IMR-90 (cell line): ENCODE data around the gene POLE4. TPM values are rescaled to one million over a fixed set of nuclear protein-coding genes. Genes with fewer than 3 reads are reported as not detected.

ENCODE experiments used
- ATAC-seq: fragments of 200-7000 bp; cut with Tn5 transposase; 2 replicates; pipeline ENCODE4 v1.9.1; 2020; ENCODE audit warnings: low read depth, mild to moderate bottlenecking, moderate library complexity
- BruUV-seq: library from RNA; stranded (reverse); fragments of 400-500 nt; replicated peaks from 2 replicates; lab custom pipeline; 2021; lab: Mats Ljungman, UMichigan
- CTCF ChIA-PET: fragments of 300-600 bp; formaldehyde crosslinking; extraction: SDS; loops from one replicate; lab custom pipeline; 2021; ENCODE audit warnings: antibody characterized with exemption; lab: Yijun Ruan, JAX
- POLR2A ChIA-PET: fragments of 300-600 bp; sonication (Branson Sonifier 250); formaldehyde crosslinking; loops from one replicate; lab custom pipeline; 2022; ENCODE audit warnings: antibody characterized with exemption; ENCODE audit not compliant: unreplicated experiment; lab: Charles Lee
- DNase-seq: peaks from one replicate; pipeline ENCODE4 v3.0.0; 2013
- H2AFZ ChIP-seq: replicated peaks from 2 replicates; pipeline ENCODE3; 2013; ENCODE audit warnings: low read length, mild to moderate bottlenecking; ENCODE audit not compliant: poor library complexity
- H2AK5ac ChIP-seq: 2 replicates; pipeline ENCODE4 v1.6.1; 2013; ENCODE audit warnings: low read depth, low read length, inconsistent platforms
- H2AK9ac ChIP-seq: replicated peaks from 2 replicates; pipeline ENCODE3; 2013; ENCODE audit warnings: mild to moderate bottlenecking, low read depth, low read length, moderate library complexity; ENCODE audit not compliant: poor library complexity
- H2BK120ac ChIP-seq: 2 replicates; pipeline ENCODE4 v1.6.1; 2013; ENCODE audit warnings: low read depth, low read length, inconsistent platforms
- H2BK15ac ChIP-seq: 3 replicates; pipeline ENCODE4 v1.6.1; 2013; ENCODE audit warnings: low read depth, low read length, inconsistent platforms
- H2BK20ac ChIP-seq: 2 replicates; pipeline ENCODE4 v1.6.1; 2013; ENCODE audit warnings: low read depth, mild to moderate bottlenecking, inconsistent platforms, low read length, moderate library complexity
- H2BK5ac ChIP-seq: 2 replicates; pipeline ENCODE4 v1.6.1; 2013; ENCODE audit warnings: mild to moderate bottlenecking, low read depth, low read length, inconsistent platforms; ENCODE audit not compliant: poor library complexity, severe bottlenecking
- H3K14ac ChIP-seq: replicated peaks from 2 replicates; pipeline ENCODE4 v1.6.1; 2013; ENCODE audit warnings: low read depth, low read length, inconsistent platforms
- H3K18ac ChIP-seq: 2 replicates; pipeline ENCODE4 v1.6.1; 2013; ENCODE audit warnings: low read depth, low read length, control low read depth
- H3K23ac ChIP-seq: 2 replicates; pipeline ENCODE4 v1.6.1; 2013; ENCODE audit warnings: low read depth, low read length, inconsistent platforms
- H3K27ac ChIP-seq: 2 replicates; pipeline ENCODE4 v1.5.1; 2013; ENCODE audit warnings: mild to moderate bottlenecking, control low read depth, low read length; ENCODE audit not compliant: insufficient read depth
- H3K27me3 ChIP-seq: 2 replicates; pipeline ENCODE4 v1.6.1; 2013; ENCODE audit warnings: low read length; ENCODE audit not compliant: control insufficient read depth, insufficient read depth
- H3K36me3 ChIP-seq: 2 replicates; pipeline ENCODE4 v1.6.1; 2013; ENCODE audit warnings: low read length, mixed read lengths; ENCODE audit not compliant: control insufficient read depth, insufficient read depth
- H3K4ac ChIP-seq: 2 replicates; pipeline ENCODE4 v1.6.1; 2013; ENCODE audit warnings: low read depth, low read length, inconsistent platforms
- H3K4me1 ChIP-seq: 2 replicates; pipeline ENCODE4 v1.6.1; 2013; ENCODE audit warnings: low read length, mixed read lengths; ENCODE audit not compliant: control insufficient read depth, insufficient read depth
- H3K4me2 ChIP-seq: 2 replicates; pipeline ENCODE4 v1.6.1; 2013; ENCODE audit warnings: low read depth, mild to moderate bottlenecking, control low read depth, low read length, moderate library complexity
- H3K4me3 ChIP-seq: 2 replicates; pipeline ENCODE4 v1.5.1; 2013; ENCODE audit warnings: low read depth, mild to moderate bottlenecking, control low read depth, low read length, moderate library complexity; ENCODE audit not compliant: insufficient read depth
- H3K56ac ChIP-seq: 2 replicates; pipeline ENCODE4 v1.6.1; 2013; ENCODE audit warnings: low read length, inconsistent platforms; ENCODE audit not compliant: insufficient read depth; ENCODE audit errors: extremely low read depth
- H3K79me1 ChIP-seq, 2 experiments: 2 replicates each; pipeline ENCODE4 v1.6.1; 2013; ENCODE audit warnings: low read length in 2 of 2, inconsistent platforms in 1 of 2, low read depth in 1 of 2
- H3K9ac ChIP-seq: 2 replicates; pipeline ENCODE4 v1.6.1; 2013; ENCODE audit warnings: low read depth, low read length, control low read depth
- H3K9me1 ChIP-seq: 2 replicates; pipeline ENCODE4 v1.6.1; 2013; ENCODE audit warnings: low read length, inconsistent platforms; ENCODE audit not compliant: insufficient read depth
- H3K9me3 ChIP-seq: 2 replicates; pipeline ENCODE4 v1.6.1; 2013; ENCODE audit warnings: low read length; ENCODE audit not compliant: control insufficient read depth, insufficient read depth
- H4K20me1 ChIP-seq: 2 replicates; pipeline ENCODE4 v1.6.1; 2013; ENCODE audit warnings: low read length, inconsistent platforms; ENCODE audit not compliant: insufficient read depth
- H4K5ac ChIP-seq: 2 replicates; pipeline ENCODE4 v1.6.1; 2013; ENCODE audit warnings: mild to moderate bottlenecking, low read depth, low read length, control low read depth
- H4K8ac ChIP-seq, 2 experiments: 2 replicates each; pipeline ENCODE4 v1.6.1; 2013; ENCODE audit warnings: low read depth in 2 of 2, low read length in 2 of 2, control low read depth in 1 of 2, inconsistent platforms in 1 of 2
- H4K91ac ChIP-seq: 2 replicates; pipeline ENCODE4 v1.6.1; 2013; ENCODE audit warnings: low read depth, low read length, inconsistent platforms; ENCODE audit not compliant: insufficient read depth
- ELK1 ChIP-seq: fragments of 150-350 bp; IDR thresholded peaks from 2 replicates; pipeline ENCODE4 v1.6.1; 2016; ENCODE audit warnings: low read depth, mild to moderate bottlenecking, low read length, moderate library complexity, borderline replicate concordance
- MXI1 ChIP-seq: IDR thresholded peaks from 2 replicates; pipeline ENCODE4 v1.6.1; 2012; ENCODE audit warnings: low read depth, mild to moderate bottlenecking, low read length, moderate library complexity, borderline replicate concordance
- SMC3 ChIP-seq: fragments of 150-350 bp; IDR thresholded peaks from 2 replicates; pipeline ENCODE4 v1.6.1; 2016; ENCODE audit warnings: low read depth, mild to moderate bottlenecking, antibody characterized with exemption, low read length, moderate library complexity
- WGBS, 2 experiments: methylation state at CpG; one replicate each; pipeline versions ENCODE4 v1.1.5 to v1.1.7; 2013; ENCODE audit warnings: missing lambda C conversion rate in 2 of 2; ENCODE audit not compliant: insufficient read length in 1 of 2; ENCODE audit errors: extremely low coverage in 2 of 2; 5-methylcytosine and 5-hydroxymethylcytosine counted together
- dilution Hi-C: fragments of 300-500 bp; cut with HindIII; formaldehyde crosslinking; loops from one replicate; pipeline ENCODE4 v1.14.3; 2018; ENCODE audit warnings: low sequenced_read_pairs; ENCODE audit not compliant: unreplicated experiment
- in situ Hi-C: fragments of 300-500 bp; cut with MboI; formaldehyde crosslinking; loops from 3 replicates; pipeline ENCODE4 v1.14.3; 2019; ENCODE audit warnings: low sequenced_read_pairs, inconsistent platforms, mixed read lengths
- intact Hi-C: fragments of 100-400 bp; cut with micrococcal nuclease; formaldehyde crosslinking; loops from 2 replicates; pipeline ENCODE4 v1.10.0; 2022
- polyA plus RNA-seq, 3 experiments: library from polyadenylated mRNA; depleted of rRNA; stranded (reverse); fragments of >200 nt; gene quantifications; 2 replicates each; pipeline ENCODE4 v1.2.3, GENCODE V29; 2012; ENCODE audit warnings: low replicate concordance in 1 of 3
- total RNA-seq: library from RNA; depleted of rRNA; stranded (reverse); fragments of >200 nt; gene quantifications from 2 replicates; pipeline ENCODE4 v1.2.3, GENCODE V29; 2012

Gene POLE4
- total and polyA plus RNA-seq, 2 of the 4 experiments (the other 2 are of a cell fraction) = 9.0 to 23.9 TPM

DNA sequence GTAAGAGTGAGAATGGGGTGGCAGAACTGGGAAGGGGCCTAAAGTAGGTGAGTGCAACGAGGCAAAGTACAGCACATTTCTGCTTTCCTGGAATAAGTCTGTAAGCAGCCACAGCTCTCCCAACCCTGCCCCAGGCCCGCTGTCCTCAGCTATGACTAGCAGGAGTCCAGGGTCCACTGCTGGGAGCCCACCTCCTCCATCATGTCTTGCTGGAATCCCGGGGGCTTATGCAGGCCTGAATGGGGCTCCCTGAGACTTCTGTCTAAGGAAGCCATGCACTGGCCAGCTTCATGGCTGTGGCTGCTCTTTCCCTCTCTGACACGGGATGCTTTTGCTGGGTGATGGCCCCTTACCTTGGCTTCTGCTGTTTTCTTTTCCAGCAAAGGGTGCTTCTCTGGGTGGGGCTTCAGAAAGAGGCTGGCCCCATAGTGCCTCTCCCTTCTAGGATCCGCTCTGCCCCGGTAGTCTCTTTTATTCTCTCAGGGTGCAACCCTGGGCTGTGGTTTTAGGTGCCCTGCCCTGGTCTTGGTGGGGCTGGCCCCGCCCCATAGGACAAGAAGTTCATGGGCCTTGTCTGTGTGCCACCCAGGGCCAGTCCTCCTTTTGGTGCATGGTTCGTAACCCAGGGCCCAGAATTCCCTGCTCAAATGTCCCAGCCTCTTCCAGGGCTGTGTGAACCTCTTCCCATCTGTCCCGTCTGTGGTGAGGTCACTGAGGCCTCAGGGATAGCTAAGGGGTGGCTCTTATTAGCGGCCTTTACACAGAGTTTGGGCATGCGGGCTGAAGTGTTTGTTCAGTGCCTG lies 33.8 kb upstream of the POLE4 start:
- no peaks in the 10 kb centered on the region for H3K27me3 ChIP-seq
- H2BK120ac ChIP-seq = no peak overlapping the region
- CTCF ChIA-PET = interaction anchor here (0.9 kb wide), 1 partner anchor 10 kb away, joined by 3 read pairs; no protein-coding TSS in a partner anchor
- no peaks in the 10 kb centered on the region for H3K9me3 ChIP-seq
- H3K14ac ChIP-seq = no peak overlapping the region
- H2AFZ ChIP-seq = no peak overlapping the region
- peaks cover 0 to 6% of the 10 kb centered on the region in 2 experiments; a peak in 1 of 4 replicates for H3K79me1 ChIP-seq
- H3K4me2 ChIP-seq = no peak overlapping the region
- H2BK5ac ChIP-seq = no peak overlapping the region
- H3K9ac ChIP-seq = no peak overlapping the region
- no peak for DNase-seq
- H4K5ac ChIP-seq = no peak overlapping the region
- dilution Hi-C loops = no loop called here
- no peaks in the 10 kb centered on the region for H4K20me1 ChIP-seq
- H3K4me3 ChIP-seq = no peak overlapping the region
- BruUV-seq = no TSS peak
- no peaks in the 10 kb centered on the region for H3K9me1 ChIP-seq
- no peak for ATAC-seq
- H3K56ac ChIP-seq = no peak overlapping the region
- no peak overlapping the region for H2BK20ac ChIP-seq
- H3K27ac ChIP-seq = no peak overlapping the region
- H3K18ac ChIP-seq = no peak overlapping the region
- H3K4me1 ChIP-seq = 0 out of 2 replicates have a peak, but pooled peaks cover 2% of the 10 kb centered on the region
- no peak overlapping the region for H4K8ac ChIP-seq
- intact Hi-C loops = no loop called here
- no peak overlapping the region for H4K91ac ChIP-seq
- H2AK5ac ChIP-seq = no peak overlapping the region
- no peak overlapping the region for H3K23ac ChIP-seq
- 89% methylated on average over 3 of the region's 11 CpGs; no CpG with 5 or more reads in 1 of the 2 experiments for WGBS, 2 experiments
- H3K4ac ChIP-seq = no peak overlapping the region
- no peak overlapping the region for H2AK9ac ChIP-seq
- POLR2A ChIA-PET = no interaction called here
- no peak for TF ChIP-seq SMC3
- no peak for TF ChIP-seq ELK1
- no peak for TF ChIP-seq MXI1
- in situ Hi-C loops = loop anchor here (25.0 kb wide), 1 partner anchor 688 kb away; no protein-coding TSS in a partner anchor
- no peaks in the 10 kb centered on the region for H3K36me3 ChIP-seq
- no peak overlapping the region for H2BK15ac ChIP-seq
